ENCODE measurements around the gene NUP210L. TPM values are rescaled to one million over a fixed set of nuclear protein-coding genes. Genes with fewer than 3 reads are reported as not detected.

Gene NUP210L
- total and polyA plus RNA-seq, 4 donors, result 0.08 TPM; not detected in 3

DNA sequence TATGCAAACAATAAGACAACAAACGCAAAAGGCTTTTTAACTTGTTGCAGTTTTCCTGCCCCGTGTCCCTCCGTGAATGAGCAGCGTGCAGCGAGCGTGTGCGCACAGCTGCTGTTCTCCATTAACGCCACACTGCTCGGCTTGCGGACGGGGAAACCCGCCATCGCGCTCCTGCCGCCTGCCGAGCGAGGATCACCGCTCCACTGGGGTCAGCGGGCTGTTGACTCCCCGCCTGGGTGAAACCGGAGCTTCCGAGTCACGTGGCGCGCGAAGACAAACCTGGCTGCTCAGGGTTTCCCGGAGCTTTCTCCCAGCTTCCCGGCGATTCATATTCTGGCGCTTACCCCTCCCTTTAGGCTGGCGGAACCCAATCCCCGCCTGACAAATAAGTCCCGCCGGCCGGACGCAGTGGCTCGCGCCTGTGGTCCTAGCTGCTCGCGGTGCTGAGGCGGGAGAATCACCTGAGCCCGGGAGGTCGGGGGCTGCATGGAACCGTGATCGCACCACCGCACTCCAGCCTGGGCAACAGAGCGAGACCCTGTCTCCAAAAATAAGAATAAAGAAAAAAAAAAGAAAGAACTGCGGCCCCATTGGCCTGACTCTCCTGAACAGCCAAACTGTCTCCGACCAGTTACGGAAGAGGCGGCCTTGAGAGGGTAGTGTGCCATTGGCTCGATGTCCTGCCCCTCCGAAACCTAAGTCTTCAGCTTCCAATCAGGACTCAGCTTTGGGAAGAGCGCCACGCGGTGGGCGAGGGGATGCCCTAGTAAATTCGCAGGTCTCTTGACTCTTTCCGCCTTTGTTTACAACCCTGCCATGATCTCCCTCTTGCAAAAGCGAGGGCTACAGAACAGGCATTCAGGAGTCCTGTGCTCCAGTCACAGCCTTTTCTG, 187.5 kb downstream of the NUP210L start, which contains the start of gene CREB3L4 (continued):
- TF ChIP-seq CTCF (IDR thresholded peaks at IDR 0.05; ENCODE audit: low read depth, low read length, missing input control) (peak; percentile 28), EGR1 (IDR thresholded peaks at IDR 0.05; ENCODE audit: low read depth in 2 of 2) (peak in 1 of 2 donors; percentile 42)

DNA sequence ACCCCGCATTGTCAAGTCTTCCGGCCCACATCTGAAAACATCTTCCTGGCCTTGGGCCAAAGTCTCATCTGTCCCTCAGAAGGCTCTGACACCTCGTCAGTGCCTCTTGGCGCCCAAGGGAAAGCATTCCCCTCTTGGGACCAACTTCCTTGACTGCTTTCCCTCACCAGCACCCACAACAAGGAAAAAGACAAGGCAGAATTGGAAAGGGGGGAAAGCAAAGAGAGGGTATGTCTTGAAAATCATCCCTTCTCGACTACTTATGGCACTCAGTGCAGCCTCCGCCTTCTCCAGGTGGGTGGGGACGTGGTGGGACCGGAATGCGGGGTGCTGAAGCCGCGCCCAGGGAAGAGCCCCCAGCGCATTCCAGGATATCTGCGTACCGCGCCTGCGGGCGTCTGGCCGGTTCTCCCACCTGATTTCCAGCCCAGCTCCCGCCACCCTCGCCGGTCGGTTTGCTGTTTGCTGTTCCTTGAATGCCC, 191.0 kb downstream of the NUP210L start:
- Histone ChIP-seq H3K36me3 (ENCODE audit: control insufficient read depth in 4 of 4, insufficient read depth in 3 of 4, low read depth in 1 of 4, low read length in 3 of 4) (peaks cover 0 to 8% (median 1%) of the 10 kb centered on the region in 4 donors), H3K9ac (ENCODE audit: low read depth in 1 of 2, low read length in 2 of 2) (peak overlapping the region; percentile 70 to 72), H3K27ac (ENCODE audit: low read depth in 1 of 2, low read length in 2 of 2) (peak overlapping the region; percentile 94 to 95), H3K27me3 (ENCODE audit: control insufficient read depth in 4 of 4, insufficient read depth in 4 of 4, low read length in 3 of 4) (no peaks in the 10 kb centered on the region), H3K4me3 (ENCODE audit: low read depth in 1 of 3, low read length in 3 of 3) (peak overlapping the region; percentile 69 to 81 (median 75)), H3K9me3 (ENCODE audit: control insufficient read depth in 4 of 4, low read length in 3 of 4) (no peaks in the 10 kb centered on the region), H3K4me1 (ENCODE audit: control insufficient read depth in 4 of 4, insufficient read depth in 4 of 4, low read length in 3 of 4) (peaks cover 9 to 50% (median 36%) of the 10 kb centered on the region in 4 donors)
- TF ChIP-seq CTCF (IDR thresholded peaks at IDR 0.05; ENCODE audit: low read depth, low read length, missing input control), result no peak
- TF ChIP-seq, protein P1, sequence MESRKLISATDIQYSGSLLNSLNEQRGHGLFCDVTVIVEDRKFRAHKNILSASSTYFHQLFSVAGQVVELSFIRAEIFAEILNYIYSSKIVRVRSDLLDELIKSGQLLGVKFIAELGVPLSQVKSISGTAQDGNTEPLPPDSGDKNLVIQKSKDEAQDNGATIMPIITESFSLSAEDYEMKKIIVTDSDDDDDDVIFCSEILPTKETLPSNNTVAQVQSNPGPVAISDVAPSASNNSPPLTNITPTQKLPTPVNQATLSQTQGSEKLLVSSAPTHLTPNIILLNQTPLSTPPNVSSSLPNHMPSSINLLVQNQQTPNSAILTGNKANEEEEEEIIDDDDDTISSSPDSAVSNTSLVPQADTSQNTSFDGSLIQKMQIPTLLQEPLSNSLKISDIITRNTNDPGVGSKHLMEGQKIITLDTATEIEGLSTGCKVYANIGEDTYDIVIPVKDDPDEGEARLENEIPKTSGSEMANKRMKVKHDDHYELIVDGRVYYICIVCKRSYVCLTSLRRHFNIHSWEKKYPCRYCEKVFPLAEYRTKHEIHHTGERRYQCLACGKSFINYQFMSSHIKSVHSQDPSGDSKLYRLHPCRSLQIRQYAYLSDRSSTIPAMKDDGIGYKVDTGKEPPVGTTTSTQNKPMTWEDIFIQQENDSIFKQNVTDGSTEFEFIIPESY (IDR thresholded peaks at IDR 0.05), result no peak
- TF ChIP-seq RAD21 (IDR thresholded peaks at IDR 0.05), result no peak
- TF ChIP-seq HNF4A (conservative IDR thresholded peaks at IDR 0.05), result no peak
- TF ChIP-seq, protein P2, sequence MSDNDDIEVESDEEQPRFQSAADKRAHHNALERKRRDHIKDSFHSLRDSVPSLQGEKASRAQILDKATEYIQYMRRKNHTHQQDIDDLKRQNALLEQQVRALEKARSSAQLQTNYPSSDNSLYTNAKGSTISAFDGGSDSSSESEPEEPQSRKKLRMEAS (IDR thresholded peaks at IDR 0.05), result no peak
- TF ChIP-seq RXRA (IDR thresholded peaks at IDR 0.05), result no peak
- TF ChIP-seq, protein P3, sequence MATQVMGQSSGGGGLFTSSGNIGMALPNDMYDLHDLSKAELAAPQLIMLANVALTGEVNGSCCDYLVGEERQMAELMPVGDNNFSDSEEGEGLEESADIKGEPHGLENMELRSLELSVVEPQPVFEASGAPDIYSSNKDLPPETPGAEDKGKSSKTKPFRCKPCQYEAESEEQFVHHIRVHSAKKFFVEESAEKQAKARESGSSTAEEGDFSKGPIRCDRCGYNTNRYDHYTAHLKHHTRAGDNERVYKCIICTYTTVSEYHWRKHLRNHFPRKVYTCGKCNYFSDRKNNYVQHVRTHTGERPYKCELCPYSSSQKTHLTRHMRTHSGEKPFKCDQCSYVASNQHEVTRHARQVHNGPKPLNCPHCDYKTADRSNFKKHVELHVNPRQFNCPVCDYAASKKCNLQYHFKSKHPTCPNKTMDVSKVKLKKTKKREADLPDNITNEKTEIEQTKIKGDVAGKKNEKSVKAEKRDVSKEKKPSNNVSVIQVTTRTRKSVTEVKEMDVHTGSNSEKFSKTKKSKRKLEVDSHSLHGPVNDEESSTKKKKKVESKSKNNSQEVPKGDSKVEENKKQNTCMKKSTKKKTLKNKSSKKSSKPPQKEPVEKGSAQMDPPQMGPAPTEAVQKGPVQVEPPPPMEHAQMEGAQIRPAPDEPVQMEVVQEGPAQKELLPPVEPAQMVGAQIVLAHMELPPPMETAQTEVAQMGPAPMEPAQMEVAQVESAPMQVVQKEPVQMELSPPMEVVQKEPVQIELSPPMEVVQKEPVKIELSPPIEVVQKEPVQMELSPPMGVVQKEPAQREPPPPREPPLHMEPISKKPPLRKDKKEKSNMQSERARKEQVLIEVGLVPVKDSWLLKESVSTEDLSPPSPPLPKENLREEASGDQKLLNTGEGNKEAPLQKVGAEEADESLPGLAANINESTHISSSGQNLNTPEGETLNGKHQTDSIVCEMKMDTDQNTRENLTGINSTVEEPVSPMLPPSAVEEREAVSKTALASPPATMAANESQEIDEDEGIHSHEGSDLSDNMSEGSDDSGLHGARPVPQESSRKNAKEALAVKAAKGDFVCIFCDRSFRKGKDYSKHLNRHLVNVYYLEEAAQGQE (IDR thresholded peaks at IDR 0.05), result no peak
- no peak for TF ChIP-seq JUND (IDR thresholded peaks at IDR 0.05)
- no peak for TF ChIP-seq EGR1 (IDR thresholded peaks at IDR 0.05; ENCODE audit: low read depth in 2 of 2)
- no peak for TF ChIP-seq GABPA (IDR thresholded peaks at IDR 0.05 in 1 of 2, conservative IDR thresholded peaks at IDR 0.05 in 1 of 2)
- no peak for TF ChIP-seq NR2F2 (IDR thresholded peaks at IDR 0.05)
- no peak for TF ChIP-seq FOXA2 (IDR thresholded peaks at IDR 0.05)
- no peak for TF ChIP-seq FOXA1 (IDR thresholded peaks at IDR 0.05)
- TF ChIP-seq, protein P4, sequence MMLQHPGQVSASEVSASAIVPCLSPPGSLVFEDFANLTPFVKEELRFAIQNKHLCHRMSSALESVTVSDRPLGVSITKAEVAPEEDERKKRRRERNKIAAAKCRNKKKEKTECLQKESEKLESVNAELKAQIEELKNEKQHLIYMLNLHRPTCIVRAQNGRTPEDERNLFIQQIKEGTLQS (IDR thresholded peaks at IDR 0.05), result no peak
- TF ChIP-seq HNF4G (IDR thresholded peaks at IDR 0.05), result no peak
- no peak for TF ChIP-seq TAF1 (conservative IDR thresholded peaks at IDR 0.05)
- no peak for TF ChIP-seq SP1 (IDR thresholded peaks at IDR 0.05)
- DNase-seq (ENCODE audit: low spot score), result peak; percentile 61
- 3% methylated on average over 22 of the region's 22 CpGs for WGBS

All from liver (tissue), 9 donors.